DOHH2 (cell line): Measurements from ENCODE around the gene APOL4.
"Not testable (repeated sequence)": the region's sequence is repeated elsewhere in the genome, so short reads cannot be mapped to it uniquely, and the experiment has no call there.

Source experiments
- H3F3A ChIP-seq: fragments of 200-600 bp; sonication (generic), shearing (Covaris generic); 2 replicates; pipeline ENCODE4 v1.6.0; 2016; ENCODE audit warnings: antibody characterized with exemption, mild to moderate bottlenecking; ENCODE audit not compliant: control insufficient read depth, insufficient read depth
- H3K27ac ChIP-seq: fragments of 200-600 bp; sonication (generic); 2 replicates; pipeline ENCODE4 v1.5.1; 2014; ENCODE audit warnings: low read depth, mild to moderate bottlenecking, low read length, moderate library complexity
- H3K27me3 ChIP-seq: fragments of 200-600 bp; sonication (generic); 2 replicates; pipeline ENCODE4 v1.6.1; 2014; ENCODE audit warnings: mild to moderate bottlenecking, low read length, mixed read lengths; ENCODE audit not compliant: control insufficient read depth
- H3K36me3 ChIP-seq: fragments of 200-600 bp; sonication (generic); 2 replicates; pipeline ENCODE4 v1.6.1; 2014; ENCODE audit warnings: mild to moderate bottlenecking, low read length, moderate library complexity, mixed read lengths; ENCODE audit not compliant: control insufficient read depth
- H3K4me1 ChIP-seq: fragments of 200-600 bp; sonication (generic); 2 replicates; pipeline ENCODE4 v1.6.1; 2014; ENCODE audit warnings: mild to moderate bottlenecking, low read length, mixed read lengths; ENCODE audit not compliant: control insufficient read depth
- H3K4me2 ChIP-seq: fragments of 200-600 bp; sonication (generic); 2 replicates; pipeline ENCODE4 v1.6.0; 2014; ENCODE audit warnings: mild to moderate bottlenecking, low read length, moderate library complexity
- H3K4me3 ChIP-seq: fragments of 200-600 bp; sonication (generic); 2 replicates; pipeline ENCODE4 v1.5.1; 2014; ENCODE audit warnings: mild to moderate bottlenecking, low read length, mixed read lengths
- H3K79me2 ChIP-seq: fragments of 200-600 bp; sonication (generic); 2 replicates; pipeline ENCODE4 v1.6.1; 2014; ENCODE audit warnings: mild to moderate bottlenecking, low read length, mixed read lengths; ENCODE audit not compliant: control insufficient read depth
- H3K9me2 ChIP-seq: fragments of 200-600 bp; sonication (generic); replicated peaks from 2 replicates; pipeline ENCODE4 v1.6.1; 2014; ENCODE audit warnings: mild to moderate bottlenecking, low read length, mixed read lengths; ENCODE audit not compliant: control insufficient read depth
- H3K9me3 ChIP-seq: fragments of 200-600 bp; sonication (generic); 2 replicates; pipeline ENCODE4 v1.6.1; 2014; ENCODE audit warnings: antibody characterized with exemption, low read length, mixed read lengths; ENCODE audit not compliant: control insufficient read depth, insufficient read depth
- H4K20me1 ChIP-seq: fragments of 200-600 bp; sonication (generic); 2 replicates; pipeline ENCODE4 v1.6.0; 2014; ENCODE audit warnings: low read depth, mild to moderate bottlenecking, antibody characterized with exemption, low read length, moderate library complexity; ENCODE audit not compliant: control insufficient read depth, insufficient read depth
- CTCF ChIP-seq: fragments of 200-600 bp; sonication (generic); IDR thresholded peaks from one replicate; pipeline ENCODE4 v1.5.1; 2014; ENCODE audit warnings: antibody characterized with exemption, mild to moderate bottlenecking, low read depth, low read length; ENCODE audit not compliant: poor library complexity, severe bottlenecking
- EZH2phosphoT487 ChIP-seq: fragments of 200-600 bp; sonication (generic); IDR thresholded peaks from 2 replicates; pipeline ENCODE4 v1.6.1; 2017; ENCODE audit warnings: borderline replicate concordance, mild to moderate bottlenecking, antibody characterized with exemption, low read length, moderate library complexity, mixed read lengths

APOL4 gene

GRCh38 chr22:36210224-36210623 lies 8.6 kb upstream of the APOL4 start:
- Histone ChIP-seq H4K20me1 (no peaks in the 10 kb centered on the region), H3K36me3 (no peaks in the 10 kb centered on the region), H3K4me2 (no peak overlapping the region), H3K9me2 (no peaks in the 10 kb centered on the region), H3K27me3 (peaks cover 9% of the 10 kb centered on the region; the same call in 1 of the 2 replicates), H3K4me1 (peaks cover 26% of the 10 kb centered on the region), H3F3A (no peaks in the 10 kb centered on the region), H3K79me2 (no peaks in the 10 kb centered on the region), H3K4me3 (no peak overlapping the region), H3K9me3 (peaks cover 3% of the 10 kb centered on the region; the same call in 1 of the 2 replicates), H3K27ac (no peak overlapping the region)
- no peak for TF ChIP-seq CTCF
- TF ChIP-seq EZH2phosphoT487, result no peak

DNA sequence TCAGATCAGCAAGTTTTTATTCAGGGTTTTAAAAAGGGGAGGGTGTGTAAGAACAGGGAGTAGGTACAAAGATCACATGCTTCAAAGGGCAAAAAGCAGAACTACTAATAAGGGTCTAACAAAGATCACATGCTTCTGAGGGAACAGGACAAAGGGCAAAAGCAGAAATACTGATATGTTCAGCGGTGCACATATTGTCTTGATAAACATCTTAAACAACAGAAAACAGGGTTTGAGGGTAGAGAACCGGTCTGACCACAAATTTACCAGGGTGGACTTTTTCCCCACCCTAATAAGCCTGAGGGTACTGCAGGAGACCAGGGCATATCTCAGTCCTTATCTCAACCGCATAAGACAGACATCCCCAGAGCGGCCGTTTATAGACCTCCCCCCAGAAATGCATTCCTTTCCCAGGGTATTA lies 7.9 kb upstream of the APOL4 start:
- not testable (repeated sequence) for H3F3A ChIP-seq, H3K27ac ChIP-seq, H3K9me3 ChIP-seq, H4K20me1 ChIP-seq, H3K4me3 ChIP-seq, H3K27me3 ChIP-seq, H3K79me2 ChIP-seq, H3K9me2 ChIP-seq, H3K36me3 ChIP-seq, H3K4me2 ChIP-seq
- peaks cover 26% of the 10 kb centered on the region for H3K4me1 ChIP-seq

- H3K36me3 ChIP-seq, result no peaks in the 10 kb centered on the region
- H3K4me3 ChIP-seq, result no peak overlapping the region
- no peaks in the 10 kb centered on the region for H4K20me1 ChIP-seq
- peaks cover 3% of the 10 kb centered on the region; the same call in 1 of the 2 replicates for H3K9me3 ChIP-seq
- H3K79me2 ChIP-seq, result no peaks in the 10 kb centered on the region
- H3K27me3 ChIP-seq, result peaks cover 6% of the 10 kb centered on the region; the same call in 1 of the 2 replicates
- TF ChIP-seq EZH2phosphoT487, result no peak
- TF ChIP-seq CTCF, result no peak
- no peak overlapping the region for H3K27ac ChIP-seq
- no peaks in the 10 kb centered on the region for H3K9me2 ChIP-seq
- no peaks in the 10 kb centered on the region for H3F3A ChIP-seq
- no peak overlapping the region for H3K4me2 ChIP-seq
- H3K4me1 ChIP-seq, result peaks cover 26% of the 10 kb centered on the region
Measured at GRCh38 chr22:36208914-36209313, 7.3 kb upstream of the APOL4 start.

DNA sequence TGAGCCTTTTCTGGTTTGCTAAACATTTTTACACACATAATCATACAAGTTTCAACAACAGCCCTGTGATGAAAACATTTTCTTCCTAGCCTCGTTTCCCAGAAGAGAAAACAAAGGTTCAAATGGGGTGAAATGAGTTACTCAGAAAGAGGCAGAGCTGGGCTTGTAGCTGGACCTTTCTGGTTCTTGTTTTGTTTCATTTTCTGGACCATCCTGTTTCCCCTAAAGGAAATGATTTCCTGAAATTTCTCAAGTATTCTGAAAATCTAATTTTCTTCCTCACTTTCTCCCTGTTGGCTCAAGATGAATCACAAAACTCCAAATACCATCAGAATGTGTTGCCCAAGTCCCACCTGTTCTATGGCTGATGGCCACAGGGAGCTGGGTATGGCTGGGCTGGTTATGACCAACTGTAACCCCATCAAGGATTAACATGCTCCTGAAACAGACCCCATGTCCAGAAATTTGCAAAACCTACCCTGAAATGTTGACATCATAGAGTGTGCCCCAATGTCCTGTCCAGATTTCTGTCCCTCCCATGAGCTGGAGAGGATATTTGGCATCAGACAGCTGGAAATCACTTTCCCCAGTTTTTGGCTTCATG lies 6.7 kb upstream of the APOL4 start:
- H3K36me3 ChIP-seq, result no peaks in the 10 kb centered on the region
- H3K79me2 ChIP-seq, result no peaks in the 10 kb centered on the region
- H4K20me1 ChIP-seq, result no peaks in the 10 kb centered on the region
- H3K27me3 ChIP-seq, result peaks cover 6% of the 10 kb centered on the region; the same call in 1 of the 2 replicates
- peaks cover 26% of the 10 kb centered on the region for H3K4me1 ChIP-seq
- no peak overlapping the region for H3K4me2 ChIP-seq
- no peaks in the 10 kb centered on the region for H3K9me2 ChIP-seq
- H3K27ac ChIP-seq, result no peak overlapping the region
- TF ChIP-seq EZH2phosphoT487 (no peak), CTCF (no peak)
- peaks cover 3% of the 10 kb centered on the region; the same call in 1 of the 2 replicates for H3K9me3 ChIP-seq
- H3F3A ChIP-seq, result no peaks in the 10 kb centered on the region
- H3K4me3 ChIP-seq, result no peak overlapping the region
